Caco-2 (cell line): ENCODE results near the gene SYCP2. TPM values are rescaled to one million over a fixed set of nuclear protein-coding genes. Genes with fewer than 3 reads are reported as not detected.

ENCODE experiments used
- BruUV-seq: library from RNA; stranded (reverse); fragments of 400-500 nt; replicated peaks from 2 replicates; lab custom pipeline; 2021; lab: Mats Ljungman, UMichigan
- CTCF ChIA-PET: fragments of 300-600 bp; sonication (Branson Sonifier 250); formaldehyde crosslinking; loops from one replicate; lab custom pipeline; 2022; ENCODE audit warnings: antibody characterized with exemption; lab: Charles Lee
- POLR2A ChIA-PET: fragments of 300-600 bp; sonication (Branson Sonifier 250); formaldehyde crosslinking; loops from one replicate; lab custom pipeline; 2022; ENCODE audit warnings: antibody characterized with exemption; lab: Charles Lee
- DNase-seq, 2 experiments: peaks; one replicate each; pipeline versions ENCODE4 v3.0.0 to v3.0.0-alpha.2; 2020 to 2022
- H3K27me3 ChIP-seq: replicated peaks from 2 replicates; pipeline ENCODE4 v1.6.0; 2011; ENCODE audit warnings: low read length; ENCODE audit not compliant: control insufficient read depth, insufficient read depth
- H3K36me3 ChIP-seq: 2 replicates; pipeline ENCODE4 v1.5.1; 2011; ENCODE audit warnings: low read length; ENCODE audit not compliant: control insufficient read depth, insufficient read depth
- H3K4me1 ChIP-seq: fragments of 250-450 bp; sonication (Bioruptor Pico); 2 replicates; pipeline ENCODE4 v1.5.1; 2020; ENCODE audit warnings: mild to moderate bottlenecking
- H3K4me3 ChIP-seq: 2 replicates; pipeline ENCODE4 v1.5.1; 2011; ENCODE audit warnings: low read depth, mild to moderate bottlenecking, control low read depth, low read length
- H3K9me3 ChIP-seq: fragments of 250-450 bp; sonication (Bioruptor Pico); 2 replicates; pipeline ENCODE4 v1.5.1; 2020; ENCODE audit warnings: mild to moderate bottlenecking, moderate library complexity
- H3K27ac Mint-ChIP-seq: one replicate; pipeline ENCODE4 v1.8.0; 2022; ENCODE audit warnings: mixed read lengths; ENCODE audit not compliant: unreplicated experiment
- H3K27me3 Mint-ChIP-seq: one replicate; pipeline ENCODE4 v1.8.0; 2022; ENCODE audit warnings: mixed read lengths; ENCODE audit not compliant: insufficient read depth, unreplicated experiment
- H3K36me3 Mint-ChIP-seq: one replicate; pipeline ENCODE4 v1.8.0; 2022; ENCODE audit warnings: mild to moderate bottlenecking, mixed read lengths; ENCODE audit not compliant: insufficient read depth, unreplicated experiment
- H3K4me1 Mint-ChIP-seq: one replicate; pipeline ENCODE4 v1.8.0; 2022; ENCODE audit warnings: low read depth, mixed read lengths; ENCODE audit not compliant: unreplicated experiment
- H3K4me3 Mint-ChIP-seq: one replicate; pipeline ENCODE4 v1.8.0; 2022; ENCODE audit warnings: mild to moderate bottlenecking, moderate library complexity, mixed read lengths; ENCODE audit not compliant: unreplicated experiment
- H3K9me3 Mint-ChIP-seq: one replicate; pipeline ENCODE4 v1.8.0; 2022; ENCODE audit warnings: mixed read lengths; ENCODE audit not compliant: unreplicated experiment
- intact Hi-C: fragments of 100-400 bp; cut with micrococcal nuclease; formaldehyde crosslinking; loops from one replicate; pipeline ENCODE4 v1.10.0; 2022; ENCODE audit not compliant: unreplicated experiment
- total RNA-seq: library from RNA; stranded (reverse); gene quantifications from 2 replicates; pipeline ENCODE4 v1.2.3, GENCODE V29; 2022
- TF ChIP-seq, protein P1 (sequence below), 2 experiments: fragments of 200-600 bp in 1 of 2; IDR thresholded peaks; 1 replicate in 1 of 2; 2 replicates in 1 of 2; pipeline versions ENCODE4 v1.5.1 to v1.8.0; 2011 to 2022; ENCODE audit warnings: antibody characterized with exemption in 1 of 2, control low read depth in 1 of 2, inconsistent platforms in 1 of 2, low read depth in 1 of 2, low read length in 1 of 2, mild to moderate bottlenecking in 1 of 2, moderate library complexity in 1 of 2; ENCODE audit not compliant: insufficient read depth in 1 of 2, severe bottlenecking in 1 of 2, unreplicated experiment in 1 of 2

The SYCP2 gene
- total RNA-seq, 1 experiment from 2014 or later: 68.7 TPM

- H3K4me3 Mint-ChIP-seq: no peak overlapping the region
- no peaks in the 10 kb centered on the region for H3K36me3 ChIP-seq
- ChIA-PET POLR2A (no interaction called here), CTCF (no interaction called here)
- peak; percentile 59 to 74 for DNase-seq
- peaks cover 13% of the 10 kb centered on the region for H3K4me1 Mint-ChIP-seq
- H3K4me1 ChIP-seq: 0 out of 2 replicates have a peak, but pooled peaks cover under 1% of the 10 kb centered on the region
- no peaks in the 10 kb centered on the region for H3K27me3 ChIP-seq
- H3K27ac Mint-ChIP-seq: peak overlapping the region; percentile 1
- H3K36me3 Mint-ChIP-seq: no peaks in the 10 kb centered on the region
- TF ChIP-seq, protein P1, sequence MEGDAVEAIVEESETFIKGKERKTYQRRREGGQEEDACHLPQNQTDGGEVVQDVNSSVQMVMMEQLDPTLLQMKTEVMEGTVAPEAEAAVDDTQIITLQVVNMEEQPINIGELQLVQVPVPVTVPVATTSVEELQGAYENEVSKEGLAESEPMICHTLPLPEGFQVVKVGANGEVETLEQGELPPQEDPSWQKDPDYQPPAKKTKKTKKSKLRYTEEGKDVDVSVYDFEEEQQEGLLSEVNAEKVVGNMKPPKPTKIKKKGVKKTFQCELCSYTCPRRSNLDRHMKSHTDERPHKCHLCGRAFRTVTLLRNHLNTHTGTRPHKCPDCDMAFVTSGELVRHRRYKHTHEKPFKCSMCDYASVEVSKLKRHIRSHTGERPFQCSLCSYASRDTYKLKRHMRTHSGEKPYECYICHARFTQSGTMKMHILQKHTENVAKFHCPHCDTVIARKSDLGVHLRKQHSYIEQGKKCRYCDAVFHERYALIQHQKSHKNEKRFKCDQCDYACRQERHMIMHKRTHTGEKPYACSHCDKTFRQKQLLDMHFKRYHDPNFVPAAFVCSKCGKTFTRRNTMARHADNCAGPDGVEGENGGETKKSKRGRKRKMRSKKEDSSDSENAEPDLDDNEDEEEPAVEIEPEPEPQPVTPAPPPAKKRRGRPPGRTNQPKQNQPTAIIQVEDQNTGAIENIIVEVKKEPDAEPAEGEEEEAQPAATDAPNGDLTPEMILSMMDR (IDR thresholded peaks at IDR 0.05; ENCODE audit: insufficient read depth in 1 of 2, low read depth in 1 of 2, low read length in 1 of 2, severe bottlenecking in 1 of 2, unreplicated experiment in 1 of 2): no peak
- H3K27me3 Mint-ChIP-seq: peaks cover 14% of the 10 kb centered on the region
- no TSS peak for BruUV-seq
- no peaks in the 10 kb centered on the region for H3K9me3 Mint-ChIP-seq
- H3K4me3 ChIP-seq: no peak overlapping the region
- intact Hi-C loops: no loop called here
- H3K9me3 ChIP-seq: no peaks in the 10 kb centered on the region
Measured at GRCh38 chr20:59825944-59826759, 107.3 kb downstream of the SYCP2 start.

DNA sequence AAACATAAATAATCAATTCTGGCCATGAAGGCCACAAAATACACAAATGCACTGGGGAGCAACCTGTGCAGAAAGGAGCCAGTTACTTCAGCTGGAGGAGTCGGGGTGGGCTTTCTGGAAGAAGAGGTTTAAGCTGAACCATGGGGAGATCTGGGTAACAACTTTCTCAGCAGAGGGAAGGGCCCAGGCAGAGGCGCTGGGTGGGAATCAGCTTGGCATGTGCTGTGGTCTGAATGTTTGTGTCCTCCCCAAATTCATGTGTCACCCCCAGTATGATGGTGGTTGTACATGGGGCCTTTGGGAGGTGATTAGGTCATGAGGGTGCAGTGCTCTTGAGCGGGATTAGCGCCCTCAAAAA lies 107.9 kb downstream of the SYCP2 start:
- H3K36me3 ChIP-seq: no peaks in the 10 kb centered on the region
- TF ChIP-seq, protein P1 (IDR thresholded peaks at IDR 0.05; ENCODE audit: insufficient read depth in 1 of 2, low read depth in 1 of 2, low read length in 1 of 2, severe bottlenecking in 1 of 2, unreplicated experiment in 1 of 2): no peak
- H3K9me3 Mint-ChIP-seq: no peaks in the 10 kb centered on the region
- no peaks in the 10 kb centered on the region for H3K4me1 ChIP-seq
- H3K4me1 Mint-ChIP-seq: peaks cover 13% of the 10 kb centered on the region
- H3K27me3 ChIP-seq: no peaks in the 10 kb centered on the region
- no TSS peak for BruUV-seq
- DNase-seq: peak in 1 of 2 experiments; percentile 25
- peaks cover 14% of the 10 kb centered on the region for H3K27me3 Mint-ChIP-seq
- H3K27ac Mint-ChIP-seq: no peak overlapping the region
- intact Hi-C loops: no loop called here
- POLR2A ChIA-PET: no interaction called here
- no peak overlapping the region for H3K4me3 Mint-ChIP-seq
- CTCF ChIA-PET: no interaction called here
- no peaks in the 10 kb centered on the region for H3K9me3 ChIP-seq
- no peaks in the 10 kb centered on the region for H3K36me3 Mint-ChIP-seq
- H3K4me3 ChIP-seq: no peak overlapping the region

DNA sequence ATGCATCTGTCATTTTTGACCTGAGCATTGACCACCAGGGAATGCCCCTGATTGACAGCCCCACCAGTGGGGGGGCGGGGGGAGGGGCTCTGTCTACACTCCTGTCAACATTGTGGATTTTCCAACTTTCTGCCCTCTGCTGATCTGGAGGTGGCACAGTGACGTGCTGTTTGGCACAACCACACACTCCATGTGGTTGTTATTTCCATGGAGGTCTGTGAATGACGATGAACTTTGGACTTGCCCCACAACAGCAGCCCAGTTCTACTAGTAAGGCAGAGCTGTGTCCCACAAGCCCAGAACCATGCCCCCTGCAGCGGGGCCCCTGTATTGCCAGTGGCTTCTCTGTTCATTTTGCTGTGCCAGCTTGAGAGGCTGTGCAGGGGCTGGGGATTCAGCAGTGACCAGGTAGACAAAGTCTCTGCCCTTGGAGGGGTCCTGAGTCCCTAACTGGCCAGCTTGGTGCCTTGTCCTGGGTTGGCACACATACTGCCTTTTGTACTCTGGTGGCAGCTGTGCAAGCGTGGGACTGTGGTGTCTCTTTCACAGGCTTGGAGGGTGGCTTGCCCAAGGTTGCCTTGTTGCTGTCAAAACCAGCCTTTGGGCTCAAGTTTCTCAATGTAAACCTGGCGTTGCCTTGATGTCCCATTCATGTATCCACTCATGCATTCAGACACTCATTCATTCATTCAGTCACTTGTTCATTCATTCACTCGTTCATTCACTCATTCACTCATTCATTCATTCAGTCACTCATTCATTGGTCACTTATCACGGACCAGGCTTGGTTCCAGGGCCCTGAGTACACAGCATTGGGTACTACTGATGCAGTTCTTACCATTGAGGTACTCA lies 108.5 kb downstream of the SYCP2 start:
- peaks cover 8% of the 10 kb centered on the region for H3K4me1 Mint-ChIP-seq
- POLR2A ChIA-PET: no interaction called here
- peaks cover 11% of the 10 kb centered on the region for H3K27me3 Mint-ChIP-seq

More for the DNA sequence above, 108.5 kb downstream of the SYCP2 start:
- Mint-ChIP-seq H3K4me3 (no peak overlapping the region), H3K36me3 (no peaks in the 10 kb centered on the region), H3K27ac (no peak overlapping the region), H3K9me3 (no peaks in the 10 kb centered on the region)
- Histone ChIP-seq H3K36me3 (no peaks in the 10 kb centered on the region), H3K27me3 (no peaks in the 10 kb centered on the region), H3K9me3 (no peaks in the 10 kb centered on the region), H3K4me1 (no peaks in the 10 kb centered on the region), H3K4me3 (no peak overlapping the region)
- CTCF ChIA-PET: no interaction called here
- TF ChIP-seq, protein P1 (IDR thresholded peaks at IDR 0.05; ENCODE audit: insufficient read depth in 1 of 2, low read depth in 1 of 2, low read length in 1 of 2, severe bottlenecking in 1 of 2, unreplicated experiment in 1 of 2): no peak
- intact Hi-C loops: no loop called here
- DNase-seq: peak in 1 of 2 experiments; percentile 33
- BruUV-seq: no TSS peak
